ENCODE measurements around the gene CENPA.
"Not testable (repeated sequence)": the region's sequence is repeated elsewhere in the genome, so short reads cannot be mapped to it uniquely, and the experiment has no call there.

The CENPA gene

GRCh38 chr2:26742048-26742770, 43.6 kb upstream of the CENPA start:
- no peak for TF ChIP-seq CTCF (IDR thresholded peaks at IDR 0.05; ENCODE audit: borderline replicate concordance, insufficient read depth, low read depth, low read length)
- H3K4me3 ChIP-seq (ENCODE audit: low read depth, low read length), result no peak overlapping the region

GRCh38 chr2:26743852-26744251, 42.0 kb upstream of the CENPA start:
- H3K4me3 ChIP-seq (ENCODE audit: low read depth, low read length), result no peak overlapping the region
- TF ChIP-seq CTCF (IDR thresholded peaks at IDR 0.05; ENCODE audit: borderline replicate concordance, insufficient read depth, low read depth, low read length), result no peak

- no peak for TF ChIP-seq CTCF (IDR thresholded peaks at IDR 0.05; ENCODE audit: borderline replicate concordance, insufficient read depth, low read depth, low read length)
- H3K4me3 ChIP-seq (ENCODE audit: low read depth, low read length), result no peak overlapping the region
Measured at GRCh38 chr2:26744953-26745352, 40.9 kb upstream of the CENPA start.

- TF ChIP-seq CTCF (IDR thresholded peaks at IDR 0.05; ENCODE audit: borderline replicate concordance, insufficient read depth, low read depth, low read length), result peak; percentile 90
- H3K4me3 ChIP-seq (ENCODE audit: low read depth, low read length), result no peak overlapping the region
Measured at GRCh38 chr2:26745609-26746327, 40.1 kb upstream of the CENPA start.

- no peak overlapping the region for H3K4me3 ChIP-seq (ENCODE audit: low read depth, low read length)
- no peak for TF ChIP-seq CTCF (IDR thresholded peaks at IDR 0.05; ENCODE audit: borderline replicate concordance, insufficient read depth, low read depth, low read length)
Measured at GRCh38 chr2:26746934-26747333, 38.9 kb upstream of the CENPA start.

GRCh38 chr2:26749787-26750420, 36.0 kb upstream of the CENPA start:
- not testable (repeated sequence) for H3K4me3 ChIP-seq (ENCODE audit: low read depth, low read length)

DNA sequence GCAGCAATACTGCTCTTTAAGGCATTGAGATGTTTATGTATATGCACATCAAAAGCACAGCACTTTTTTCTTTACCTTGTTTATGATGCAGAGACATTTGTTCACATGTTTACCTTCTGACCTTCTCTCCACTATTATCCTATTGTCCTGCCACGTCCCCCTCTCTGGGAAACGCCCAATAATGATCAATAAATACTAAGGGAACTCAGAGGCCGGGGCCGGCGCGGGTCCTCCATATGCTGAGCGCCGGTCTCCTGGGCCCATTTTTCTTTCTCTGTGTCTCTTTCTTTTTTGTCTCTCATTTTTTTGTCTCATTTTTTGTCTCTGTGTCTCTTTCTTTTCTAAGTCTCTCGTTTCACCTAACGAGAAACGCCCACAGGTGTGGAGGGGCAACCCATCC, 35.4 kb upstream of the CENPA start:
- not testable (repeated sequence) for H3K4me3 ChIP-seq (ENCODE audit: low read depth, low read length)

GRCh38 chr2:26752656-26753055, 33.2 kb upstream of the CENPA start:
- H3K4me3 ChIP-seq (ENCODE audit: low read depth, low read length), result no peak overlapping the region
- no peak for TF ChIP-seq CTCF (IDR thresholded peaks at IDR 0.05; ENCODE audit: borderline replicate concordance, insufficient read depth, low read depth, low read length)

All from GM12875 (cell line).